ENCODE data around the gene PHRF1.

Gene PHRF1

GRCh38 chr11:611001-611996, 35.0 kb downstream of the PHRF1 start:
- peaks cover 49% of the 10 kb centered on the region for H3K36me3 ChIP-seq (ENCODE audit: control insufficient read depth, low read depth, low read length)
- H3K9ac ChIP-seq (ENCODE audit: low read length) = no peak overlapping the region

GRCh38 chr11:612201-612960, 36.1 kb downstream of the PHRF1 start:
- Histone ChIP-seq H3K4me1 (ENCODE audit: control insufficient read depth, low read depth, low read length) (no peaks in the 10 kb centered on the region), H3K4me3 (ENCODE audit: low read length) (no peak overlapping the region), H3K9me3 (ENCODE audit: control insufficient read depth, low read depth, low read length) (no peaks in the 10 kb centered on the region), H3K36me3 (ENCODE audit: control insufficient read depth, low read depth, low read length) (peaks cover 38% of the 10 kb centered on the region), H3K27ac (ENCODE audit: low read length) (no peak overlapping the region), H3K27me3 (ENCODE audit: control insufficient read depth, insufficient read depth, low read length) (no peaks in the 10 kb centered on the region), H3K9ac (ENCODE audit: low read length) (no peak overlapping the region)

More at GRCh38 chr11:611001-611996, 35.0 kb downstream of the PHRF1 start:
- Histone ChIP-seq H3K27ac (ENCODE audit: low read length) (no peak overlapping the region), H3K9me3 (ENCODE audit: control insufficient read depth, low read depth, low read length) (no peaks in the 10 kb centered on the region), H3K27me3 (ENCODE audit: control insufficient read depth, insufficient read depth, low read length) (no peaks in the 10 kb centered on the region), H3K4me3 (ENCODE audit: low read length) (no peak overlapping the region), H3K4me1 (ENCODE audit: control insufficient read depth, low read depth, low read length) (no peaks in the 10 kb centered on the region)

- no peak overlapping the region for H3K9ac ChIP-seq (ENCODE audit: low read length)
- no peak overlapping the region for H3K4me3 ChIP-seq (ENCODE audit: low read length)
- no peaks in the 10 kb centered on the region for H3K27me3 ChIP-seq (ENCODE audit: control insufficient read depth, insufficient read depth, low read length)
- no peaks in the 10 kb centered on the region for H3K9me3 ChIP-seq (ENCODE audit: control insufficient read depth, low read depth, low read length)
- no peaks in the 10 kb centered on the region for H3K4me1 ChIP-seq (ENCODE audit: control insufficient read depth, low read depth, low read length)
- peaks cover 33% of the 10 kb centered on the region for H3K36me3 ChIP-seq (ENCODE audit: control insufficient read depth, low read depth, low read length)
- no peak overlapping the region for H3K27ac ChIP-seq (ENCODE audit: low read length)
Observed at GRCh38 chr11:612961-613300, 36.7 kb downstream of the PHRF1 start.

- no peak overlapping the region for H3K9ac ChIP-seq (ENCODE audit: low read length)
Observed at GRCh38 chr11:613369-613968, 37.2 kb downstream of the PHRF1 start.

GRCh38 chr11:614021-614622, 37.9 kb downstream of the PHRF1 start:
- Histone ChIP-seq H3K27ac (ENCODE audit: low read length) (no peak overlapping the region), H3K9ac (ENCODE audit: low read length) (no peak overlapping the region), H3K4me3 (ENCODE audit: low read length) (no peak overlapping the region), H3K27me3 (ENCODE audit: control insufficient read depth, insufficient read depth, low read length) (no peaks in the 10 kb centered on the region), H3K4me1 (ENCODE audit: control insufficient read depth, low read depth, low read length) (no peaks in the 10 kb centered on the region), H3K36me3 (ENCODE audit: control insufficient read depth, low read depth, low read length) (peaks cover 25% of the 10 kb centered on the region), H3K9me3 (ENCODE audit: control insufficient read depth, low read depth, low read length) (no peaks in the 10 kb centered on the region)

More at GRCh38 chr11:613369-613968, 37.2 kb downstream of the PHRF1 start:
- Histone ChIP-seq H3K27me3 (ENCODE audit: control insufficient read depth, insufficient read depth, low read length) (no peaks in the 10 kb centered on the region), H3K9me3 (ENCODE audit: control insufficient read depth, low read depth, low read length) (no peaks in the 10 kb centered on the region), H3K36me3 (ENCODE audit: control insufficient read depth, low read depth, low read length) (peaks cover 28% of the 10 kb centered on the region), H3K4me1 (ENCODE audit: control insufficient read depth, low read depth, low read length) (no peaks in the 10 kb centered on the region), H3K4me3 (ENCODE audit: low read length) (no peak overlapping the region), H3K27ac (ENCODE audit: low read length) (no peak overlapping the region)

GRCh38 chr11:614623-615503, 38.6 kb downstream of the PHRF1 start:
- H3K4me1 ChIP-seq (ENCODE audit: control insufficient read depth, low read depth, low read length) = no peaks in the 10 kb centered on the region
- H3K9me3 ChIP-seq (ENCODE audit: control insufficient read depth, low read depth, low read length) = no peaks in the 10 kb centered on the region
- H3K36me3 ChIP-seq (ENCODE audit: control insufficient read depth, low read depth, low read length) = peaks cover 21% of the 10 kb centered on the region
- no peaks in the 10 kb centered on the region for H3K27me3 ChIP-seq (ENCODE audit: control insufficient read depth, insufficient read depth, low read length)
- peak overlapping the region; percentile 72 for H3K4me3 ChIP-seq (ENCODE audit: low read length)
- peak overlapping the region; percentile 68 for H3K9ac ChIP-seq (ENCODE audit: low read length)
- H3K27ac ChIP-seq (ENCODE audit: low read length) = no peak overlapping the region

GRCh38 chr11:615504-616319, 39.4 kb downstream of the PHRF1 start, which contains the start of gene IRF7:
IRF7 (minus strand) TSS chr11:615950; CDS start chr11:615364, 586 bp downstream.
- H3K4me1 ChIP-seq (ENCODE audit: control insufficient read depth, low read depth, low read length) = no peaks in the 10 kb centered on the region
- H3K4me3 ChIP-seq (ENCODE audit: low read length) = peak within 1 kb of the TSS; percentile 72
- H3K36me3 ChIP-seq (ENCODE audit: control insufficient read depth, low read depth, low read length) = peaks cover 12% of the 10 kb centered on the region

GRCh38 chr11:616320-617198, 40.3 kb downstream of the PHRF1 start:
- no peak overlapping the region for H3K9ac ChIP-seq (ENCODE audit: low read length)
- H3K4me3 ChIP-seq (ENCODE audit: low read length) = peak overlapping the region; percentile 72
- no peaks in the 10 kb centered on the region for H3K9me3 ChIP-seq (ENCODE audit: control insufficient read depth, low read depth, low read length)
- no peaks in the 10 kb centered on the region for H3K27me3 ChIP-seq (ENCODE audit: control insufficient read depth, insufficient read depth, low read length)
- no peaks in the 10 kb centered on the region for H3K4me1 ChIP-seq (ENCODE audit: control insufficient read depth, low read depth, low read length)
- no peak overlapping the region for H3K27ac ChIP-seq (ENCODE audit: low read length)
- peaks cover 4% of the 10 kb centered on the region for H3K36me3 ChIP-seq (ENCODE audit: control insufficient read depth, low read depth, low read length)

More at GRCh38 chr11:615504-616319, 39.4 kb downstream of the PHRF1 start, which contains the start of gene IRF7:
- no peaks in the 10 kb centered on the region for H3K27me3 ChIP-seq (ENCODE audit: control insufficient read depth, insufficient read depth, low read length)
- H3K27ac ChIP-seq (ENCODE audit: low read length) = no peak within 1 kb of the TSS
- no peaks in the 10 kb centered on the region for H3K9me3 ChIP-seq (ENCODE audit: control insufficient read depth, low read depth, low read length)
- peak within 1 kb of the TSS; percentile 68 for H3K9ac ChIP-seq (ENCODE audit: low read length)

GRCh38 chr11:617199-617911, 41.1 kb downstream of the PHRF1 start:
- peaks cover 4% of the 10 kb centered on the region for H3K36me3 ChIP-seq (ENCODE audit: control insufficient read depth, low read depth, low read length)

More at GRCh38 chr11:617199-617911, 41.1 kb downstream of the PHRF1 start:
- Histone ChIP-seq H3K4me1 (ENCODE audit: control insufficient read depth, low read depth, low read length) (no peaks in the 10 kb centered on the region), H3K27me3 (ENCODE audit: control insufficient read depth, insufficient read depth, low read length) (no peaks in the 10 kb centered on the region), H3K27ac (ENCODE audit: low read length) (no peak overlapping the region), H3K9ac (ENCODE audit: low read length) (no peak overlapping the region), H3K9me3 (ENCODE audit: control insufficient read depth, low read depth, low read length) (no peaks in the 10 kb centered on the region), H3K4me3 (ENCODE audit: low read length) (no peak overlapping the region)
